Measurements from ENCODE around the gene KIF13A.

DNA sequence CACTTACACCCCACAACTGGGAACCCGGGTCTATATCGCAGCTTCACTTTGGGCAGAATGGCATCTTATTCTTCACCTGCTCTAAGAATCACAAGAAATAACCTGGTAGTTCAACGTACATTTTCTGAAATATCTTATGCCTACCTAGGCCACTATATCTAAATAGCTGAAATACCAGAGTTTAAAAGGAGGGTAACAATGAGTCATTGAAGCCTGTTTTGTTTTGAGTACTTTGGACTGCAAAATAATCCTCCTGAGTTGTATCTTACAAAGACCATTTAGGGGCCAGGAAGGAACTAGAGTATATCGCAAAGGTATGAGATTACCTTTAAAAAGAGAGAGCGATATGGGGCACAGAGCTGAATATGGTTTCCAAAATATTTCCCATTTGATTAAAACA, 184.0 kb downstream of the KIF13A start:
- TF ChIP-seq, protein P1, sequence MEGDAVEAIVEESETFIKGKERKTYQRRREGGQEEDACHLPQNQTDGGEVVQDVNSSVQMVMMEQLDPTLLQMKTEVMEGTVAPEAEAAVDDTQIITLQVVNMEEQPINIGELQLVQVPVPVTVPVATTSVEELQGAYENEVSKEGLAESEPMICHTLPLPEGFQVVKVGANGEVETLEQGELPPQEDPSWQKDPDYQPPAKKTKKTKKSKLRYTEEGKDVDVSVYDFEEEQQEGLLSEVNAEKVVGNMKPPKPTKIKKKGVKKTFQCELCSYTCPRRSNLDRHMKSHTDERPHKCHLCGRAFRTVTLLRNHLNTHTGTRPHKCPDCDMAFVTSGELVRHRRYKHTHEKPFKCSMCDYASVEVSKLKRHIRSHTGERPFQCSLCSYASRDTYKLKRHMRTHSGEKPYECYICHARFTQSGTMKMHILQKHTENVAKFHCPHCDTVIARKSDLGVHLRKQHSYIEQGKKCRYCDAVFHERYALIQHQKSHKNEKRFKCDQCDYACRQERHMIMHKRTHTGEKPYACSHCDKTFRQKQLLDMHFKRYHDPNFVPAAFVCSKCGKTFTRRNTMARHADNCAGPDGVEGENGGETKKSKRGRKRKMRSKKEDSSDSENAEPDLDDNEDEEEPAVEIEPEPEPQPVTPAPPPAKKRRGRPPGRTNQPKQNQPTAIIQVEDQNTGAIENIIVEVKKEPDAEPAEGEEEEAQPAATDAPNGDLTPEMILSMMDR (IDR thresholded peaks at IDR 0.05), result no peak
- no peak for TF ChIP-seq POLR2A (IDR thresholded peaks at IDR 0.05)
